Mucosa of rectum (tissue), 2 donors: ENCODE measurements around the gene MRTFA.
"Not testable (repeated sequence)": the region's sequence is repeated elsewhere in the genome, so short reads cannot be mapped to it uniquely, and the experiment has no call there.

Experiments
- H3K27ac ChIP-seq, 2 donors: one replicate each; pipeline ENCODE4 v1.7.0; 2013; ENCODE audit warnings: inconsistent platforms in 2 of 2, low read depth in 2 of 2, low read length in 2 of 2
- H3K27me3 ChIP-seq, 2 donors: one replicate each; pipeline ENCODE4 v1.7.0; 2013; ENCODE audit warnings: low read length in 2 of 2; ENCODE audit not compliant: control insufficient read depth in 2 of 2, insufficient read depth in 2 of 2
- H3K36me3 ChIP-seq, 2 donors: one replicate each; pipeline ENCODE4 v1.7.0; 2013; ENCODE audit warnings: low read length in 2 of 2; ENCODE audit not compliant: control insufficient read depth in 2 of 2, insufficient read depth in 2 of 2
- H3K4me1 ChIP-seq, 2 donors: one replicate each; pipeline ENCODE4 v1.7.0; 2013; ENCODE audit warnings: low read length in 2 of 2, mild to moderate bottlenecking in 1 of 2; ENCODE audit not compliant: control insufficient read depth in 2 of 2, insufficient read depth in 2 of 2
- H3K4me3 ChIP-seq, 2 donors: one replicate each; pipeline ENCODE4 v1.7.0; 2013; ENCODE audit warnings: low read length in 2 of 2
- H3K9ac ChIP-seq, 2 donors: one replicate each; pipeline ENCODE4 v1.7.0; 2013; ENCODE audit warnings: low read length in 2 of 2, low read depth in 1 of 2, mild to moderate bottlenecking in 1 of 2
- H3K9me3 ChIP-seq, 2 donors: one replicate each; pipeline ENCODE4 v1.7.0; 2013; ENCODE audit warnings: low read length in 2 of 2; ENCODE audit not compliant: control insufficient read depth in 2 of 2
- donor health status: healthy.
- donor health status: Normal muscosa, but diverticular disease.

Gene MRTFA

GRCh38 chr22:40542821-40543540, 93.5 kb downstream of the MRTFA start:
- no peak overlapping the region for H3K4me3 ChIP-seq
- peak overlapping the region in 1 of 2 donors; percentile 14 for H3K27ac ChIP-seq
- H3K4me1 ChIP-seq, result no peaks in the 10 kb centered on the region
- peaks cover 0 to 5% of the 10 kb centered on the region in 2 donors for H3K36me3 ChIP-seq
- no peaks in the 10 kb centered on the region for H3K9me3 ChIP-seq
- no peaks in the 10 kb centered on the region for H3K27me3 ChIP-seq
- H3K9ac ChIP-seq, result no peak overlapping the region

- Histone ChIP-seq H3K4me1 (no peaks in the 10 kb centered on the region), H3K27me3 (no peaks in the 10 kb centered on the region), H3K9ac (no peak overlapping the region), H3K4me3 (no peak overlapping the region), H3K9me3 (no peaks in the 10 kb centered on the region), H3K27ac (no peak overlapping the region), H3K36me3 (peaks cover 0 to 4% of the 10 kb centered on the region in 2 donors)
Observed at GRCh38 chr22:40541300-40541699, 95.2 kb downstream of the MRTFA start.

GRCh38 chr22:40540265-40540664, 96.3 kb downstream of the MRTFA start:
- no peak overlapping the region for H3K4me3 ChIP-seq
- no peak overlapping the region for H3K9ac ChIP-seq
- no peaks in the 10 kb centered on the region for H3K9me3 ChIP-seq
- H3K27ac ChIP-seq, result no peak overlapping the region
- peaks cover 0 to 1% of the 10 kb centered on the region in 2 donors for H3K4me1 ChIP-seq
- no peaks in the 10 kb centered on the region for H3K27me3 ChIP-seq
- no peaks in the 10 kb centered on the region for H3K36me3 ChIP-seq

GRCh38 chr22:40536149-40536548, 100.4 kb downstream of the MRTFA start:
- peaks cover 18% of the 10 kb centered on the region in 2 donors for H3K4me1 ChIP-seq
- not testable (repeated sequence) for H3K4me3 ChIP-seq, H3K9me3 ChIP-seq, H3K9ac ChIP-seq, H3K27me3 ChIP-seq, H3K36me3 ChIP-seq, H3K27ac ChIP-seq

GRCh38 chr22:40535642-40536041, 100.9 kb downstream of the MRTFA start:
- peaks cover 18% of the 10 kb centered on the region in 2 donors for H3K4me1 ChIP-seq
- H3K27ac ChIP-seq, result no peak overlapping the region

GRCh38 chr22:40535189-40535512, 101.4 kb downstream of the MRTFA start:
- Histone ChIP-seq H3K9me3 (no peaks in the 10 kb centered on the region), H3K4me3 (no peak overlapping the region), H3K9ac (no peak overlapping the region), H3K36me3 (no peaks in the 10 kb centered on the region), H3K27ac (peak overlapping the region in 1 of 2 donors; percentile 27), H3K27me3 (no peaks in the 10 kb centered on the region), H3K4me1 (peaks cover 18% of the 10 kb centered on the region in 2 donors)

More at GRCh38 chr22:40535642-40536041, 100.9 kb downstream of the MRTFA start:
- Histone ChIP-seq H3K9me3 (no peaks in the 10 kb centered on the region), H3K4me3 (no peak overlapping the region), H3K27me3 (no peaks in the 10 kb centered on the region), H3K36me3 (no peaks in the 10 kb centered on the region), H3K9ac (no peak overlapping the region)

GRCh38 chr22:40534379-40535188, 101.9 kb downstream of the MRTFA start:
- H3K9ac ChIP-seq, result no peak overlapping the region
- H3K27ac ChIP-seq, result peak overlapping the region; percentile 1 to 27
- peaks cover 18% of the 10 kb centered on the region in 2 donors for H3K4me1 ChIP-seq
- peak overlapping the region in 1 of 2 donors; percentile 13 for H3K4me3 ChIP-seq
- no peaks in the 10 kb centered on the region for H3K27me3 ChIP-seq
- H3K36me3 ChIP-seq, result no peaks in the 10 kb centered on the region
- H3K9me3 ChIP-seq, result no peaks in the 10 kb centered on the region

- peak overlapping the region; percentile 1 to 42 for H3K27ac ChIP-seq
- no peaks in the 10 kb centered on the region for H3K9me3 ChIP-seq
- peaks cover 18% of the 10 kb centered on the region in 2 donors for H3K4me1 ChIP-seq
- H3K36me3 ChIP-seq, result no peaks in the 10 kb centered on the region
- H3K9ac ChIP-seq, result peak overlapping the region in 1 of 2 donors; percentile 4
- H3K27me3 ChIP-seq, result no peaks in the 10 kb centered on the region
- peak overlapping the region; percentile 11 to 13 for H3K4me3 ChIP-seq
Observed at GRCh38 chr22:40533712-40534378, 102.7 kb downstream of the MRTFA start.

- Histone ChIP-seq H3K36me3 (no peaks in the 10 kb centered on the region), H3K27me3 (no peaks in the 10 kb centered on the region), H3K4me1 (peaks cover 18 to 20% of the 10 kb centered on the region in 2 donors), H3K9ac (no peak overlapping the region), H3K9me3 (no peaks in the 10 kb centered on the region), H3K27ac (no peak overlapping the region), H3K4me3 (peak overlapping the region in 1 of 2 donors; percentile 48)
Observed at GRCh38 chr22:40531951-40532900, 104.3 kb downstream of the MRTFA start.
